Testis (tissue), 3 donors: ENCODE results near the gene DPYSL3. TPM values are rescaled to one million over a fixed set of nuclear protein-coding genes. Genes with fewer than 3 reads are reported as not detected.

ENCODE experiments used
- DNase-seq: peaks from one replicate; pipeline ENCODE4 v3.0.0-alpha.2; 2019
- H3K27ac ChIP-seq, 2 donors: fragments of 200-600 bp; sonication (generic); one replicate each; pipeline ENCODE4 v1.5.1; 2019
- H3K27me3 ChIP-seq: fragments of 200-600 bp; sonication (generic); one replicate; pipeline ENCODE4 v1.5.1; 2019
- H3K36me3 ChIP-seq: fragments of 200-600 bp; sonication (generic); one replicate; pipeline ENCODE4 v1.5.1; 2017; ENCODE audit warnings: low read depth; ENCODE audit errors: missing control alignments
- H3K4me1 ChIP-seq: fragments of 200-600 bp; sonication (generic); one replicate; pipeline ENCODE4 v1.5.1; 2019
- H3K4me3 ChIP-seq, 2 donors: fragments of 200-600 bp; sonication (generic); one replicate each; pipeline ENCODE4 v1.5.1; 2017 to 2019
- H3K9me3 ChIP-seq: fragments of 200-600 bp; sonication (generic); one replicate; pipeline ENCODE4 v1.5.1; 2017
- POLR2A ChIP-seq: fragments of 450-650 bp; IDR thresholded peaks from one replicate; pipeline ENCODE4 v1.6.1; 2017; ENCODE audit warnings: antibody characterized with exemption, mild to moderate bottlenecking, moderate library complexity
- WGBS, 2 donors: methylation state at CpG; one replicate each; pipeline ENCODE4 v1.1.5; 2018; 5-methylcytosine and 5-hydroxymethylcytosine counted together
- intact Hi-C: fragments of 100-400 bp; cut with DNase I; formaldehyde crosslinking; loops from one replicate; pipeline ENCODE4 v1.15.1; 2023; ENCODE audit warnings: low total_unique reads
- polyA plus RNA-seq: library from polyadenylated mRNA; stranded (reverse); fragments of 350-450 nt; fragmentation: Illumina TruSeq; extraction: RNeasy Lipid Tissue Mini Kit (QIAGEN cat#74804); gene quantifications from one replicate; pipeline ENCODE4 v1.2.3, GENCODE V29; 2014; ENCODE audit warnings: low read depth, low replicate concordance; ENCODE audit not compliant: insufficient read depth
- total RNA-seq, 2 donors: library from RNA; depleted of rRNA; stranded (reverse); fragments of >200 nt; gene quantifications; one replicate each; pipeline ENCODE4 v1.2.3, GENCODE V29; 2016
- TF ChIP-seq, protein P1 (sequence below), 3 experiments: fragments of 450-650 bp in 2 of 3; fragments of 200-600 bp in 1 of 3; sonication (generic) in 1 of 3; IDR thresholded peaks; one replicate each; pipeline ENCODE4 v1.5.1; 2016 to 2019; ENCODE audit warnings: antibody characterized with exemption in 3 of 3, mild to moderate bottlenecking in 2 of 3, moderate library complexity in 1 of 3

Gene DPYSL3
- total and polyA plus RNA-seq, 3 donors from 2014 or later, result 42.5 to 71.6 (median 68.9) TPM

- Histone ChIP-seq H3K27ac (no peak overlapping the region), H3K27me3 (no peaks in the 10 kb centered on the region), H3K36me3 (no peaks in the 10 kb centered on the region), H3K4me1 (no peaks in the 10 kb centered on the region), H3K4me3 (no peak overlapping the region), H3K9me3 (no peaks in the 10 kb centered on the region)
- no peak for DNase-seq
- intact Hi-C loops, result no loop called here
- no peak for TF ChIP-seq POLR2A
- TF ChIP-seq, protein P1, sequence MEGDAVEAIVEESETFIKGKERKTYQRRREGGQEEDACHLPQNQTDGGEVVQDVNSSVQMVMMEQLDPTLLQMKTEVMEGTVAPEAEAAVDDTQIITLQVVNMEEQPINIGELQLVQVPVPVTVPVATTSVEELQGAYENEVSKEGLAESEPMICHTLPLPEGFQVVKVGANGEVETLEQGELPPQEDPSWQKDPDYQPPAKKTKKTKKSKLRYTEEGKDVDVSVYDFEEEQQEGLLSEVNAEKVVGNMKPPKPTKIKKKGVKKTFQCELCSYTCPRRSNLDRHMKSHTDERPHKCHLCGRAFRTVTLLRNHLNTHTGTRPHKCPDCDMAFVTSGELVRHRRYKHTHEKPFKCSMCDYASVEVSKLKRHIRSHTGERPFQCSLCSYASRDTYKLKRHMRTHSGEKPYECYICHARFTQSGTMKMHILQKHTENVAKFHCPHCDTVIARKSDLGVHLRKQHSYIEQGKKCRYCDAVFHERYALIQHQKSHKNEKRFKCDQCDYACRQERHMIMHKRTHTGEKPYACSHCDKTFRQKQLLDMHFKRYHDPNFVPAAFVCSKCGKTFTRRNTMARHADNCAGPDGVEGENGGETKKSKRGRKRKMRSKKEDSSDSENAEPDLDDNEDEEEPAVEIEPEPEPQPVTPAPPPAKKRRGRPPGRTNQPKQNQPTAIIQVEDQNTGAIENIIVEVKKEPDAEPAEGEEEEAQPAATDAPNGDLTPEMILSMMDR (IDR thresholded peaks at IDR 0.05), result no peak
- 92 to 93% methylated on average over 5 of the region's 5 CpGs for WGBS, 2 donors
Measured at GRCh38 chr5:147348451-147348850, 161.4 kb downstream of the DPYSL3 start.

DNA sequence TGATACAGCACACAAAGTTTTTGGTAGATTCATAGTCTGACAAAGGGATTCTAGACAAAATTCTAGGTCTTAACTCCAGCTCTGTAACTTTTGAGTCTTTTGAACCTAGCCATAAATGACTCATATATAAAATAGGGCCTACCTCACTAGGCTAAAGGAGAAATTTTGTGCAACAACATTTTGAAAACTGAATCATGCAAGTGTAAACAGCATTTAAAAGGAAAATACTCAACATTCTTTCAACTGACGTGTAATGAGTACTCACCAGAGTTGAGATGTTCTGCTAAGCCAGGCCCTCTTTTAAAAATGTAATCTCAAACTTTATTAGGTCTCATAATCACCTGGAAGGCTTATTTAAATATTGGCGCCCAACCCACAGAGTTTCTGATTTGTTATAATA, 161.8 kb downstream of the DPYSL3 start:
- Histone ChIP-seq H3K4me3 (no peak overlapping the region), H3K9me3 (no peaks in the 10 kb centered on the region), H3K36me3 (no peaks in the 10 kb centered on the region), H3K4me1 (no peaks in the 10 kb centered on the region), H3K27me3 (no peaks in the 10 kb centered on the region), H3K27ac (no peak overlapping the region)
- TF ChIP-seq, protein P1 (IDR thresholded peaks at IDR 0.05), result no peak
- no peak for TF ChIP-seq POLR2A
- intact Hi-C loops, result no loop called here
- WGBS, 2 donors, result 93 to 95% methylated on average over 2 of the region's 2 CpGs
- DNase-seq, result no peak

- DNase-seq, result no peak
- Histone ChIP-seq H3K4me3 (no peak overlapping the region), H3K36me3 (no peaks in the 10 kb centered on the region), H3K4me1 (no peaks in the 10 kb centered on the region), H3K27ac (no peak overlapping the region), H3K9me3 (no peaks in the 10 kb centered on the region), H3K27me3 (no peaks in the 10 kb centered on the region)
- intact Hi-C loops, result no loop called here
- 73% methylated on average over 5 of the region's 5 CpGs for WGBS, 2 donors
- TF ChIP-seq, protein P1 (IDR thresholded peaks at IDR 0.05), result no peak
- no peak for TF ChIP-seq POLR2A
Measured at GRCh38 chr5:147346006-147346561, 163.8 kb downstream of the DPYSL3 start.

- intact Hi-C loops, result no loop called here
Measured at GRCh38 chr5:147344861-147345260, 165.0 kb downstream of the DPYSL3 start.

DNA sequence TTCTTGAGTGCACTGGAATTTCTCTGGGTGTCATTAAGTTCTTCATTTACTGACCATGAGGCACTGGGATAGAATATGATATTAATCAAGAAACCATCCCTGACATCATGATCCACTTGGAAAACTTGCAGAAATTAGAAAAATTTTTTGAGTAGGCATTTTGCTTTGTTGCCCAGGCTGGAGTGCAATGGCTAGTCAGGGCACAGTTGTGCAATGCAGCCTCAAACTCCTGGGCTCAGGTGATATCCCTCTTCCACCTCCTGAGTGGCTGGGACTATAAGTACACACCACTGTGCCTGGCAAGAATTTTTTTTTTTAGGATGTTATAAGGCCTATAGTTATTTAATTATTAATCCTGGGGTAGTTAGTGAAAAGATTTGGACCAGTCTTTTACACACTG, 168.5 kb downstream of the DPYSL3 start:
- Histone ChIP-seq H3K4me3 (no peak overlapping the region), H3K9me3 (no peaks in the 10 kb centered on the region), H3K27me3 (no peaks in the 10 kb centered on the region), H3K36me3 (no peaks in the 10 kb centered on the region), H3K27ac (no peak overlapping the region), H3K4me1 (no peaks in the 10 kb centered on the region)
- no peak for TF ChIP-seq POLR2A
- TF ChIP-seq, protein P1 (IDR thresholded peaks at IDR 0.05), result no peak
- no peak for DNase-seq
- intact Hi-C loops, result no loop called here

More at GRCh38 chr5:147344861-147345260, 165.0 kb downstream of the DPYSL3 start:
- TF ChIP-seq, protein P1 (IDR thresholded peaks at IDR 0.05), result no peak
- no peak for TF ChIP-seq POLR2A
- Histone ChIP-seq H3K4me1 (no peaks in the 10 kb centered on the region), H3K9me3 (no peaks in the 10 kb centered on the region), H3K27ac (no peak overlapping the region), H3K4me3 (no peak overlapping the region), H3K27me3 (no peaks in the 10 kb centered on the region), H3K36me3 (no peaks in the 10 kb centered on the region)
- 0 to 42% methylated on average over 1 of the region's 1 CpG for WGBS, 2 donors
- no peak for DNase-seq
